Calu3 (cell line): Measurements from ENCODE around the gene CHMP3. TPM values are rescaled to one million over a fixed set of nuclear protein-coding genes. Genes with fewer than 3 reads are reported as not detected.
"Not testable (repeated sequence)": the region's sequence is repeated elsewhere in the genome, so short reads cannot be mapped to it uniquely, and the experiment has no call there.

ENCODE experiments used
- BruUV-seq: library from RNA; stranded (reverse); fragments of 400-500 nt; replicated peaks from 2 replicates; lab custom pipeline; 2021; lab: Mats Ljungman, UMichigan
- CTCF ChIA-PET: fragments of 300-600 bp; sonication (Branson Sonifier 250); formaldehyde crosslinking; loops from one replicate; lab custom pipeline; 2022; ENCODE audit warnings: antibody characterized with exemption; lab: Charles Lee
- DNase-seq: peaks from one replicate; pipeline ENCODE4 v3.0.0; 2022
- H3K27ac Mint-ChIP-seq: one replicate; pipeline ENCODE4 v1.8.0; 2022; ENCODE audit warnings: mixed read lengths; ENCODE audit not compliant: unreplicated experiment
- H3K27me3 Mint-ChIP-seq: one replicate; pipeline ENCODE4 v1.8.0; 2022; ENCODE audit warnings: mixed read lengths; ENCODE audit not compliant: unreplicated experiment
- H3K36me3 Mint-ChIP-seq: one replicate; pipeline ENCODE4 v1.8.0; 2022; ENCODE audit warnings: mild to moderate bottlenecking, moderate library complexity, mixed read lengths; ENCODE audit not compliant: insufficient read depth, unreplicated experiment
- H3K4me1 Mint-ChIP-seq: one replicate; pipeline ENCODE4 v1.8.0; 2022; ENCODE audit warnings: mild to moderate bottlenecking, low read depth, mixed read lengths; ENCODE audit not compliant: unreplicated experiment
- H3K4me3 Mint-ChIP-seq: one replicate; pipeline ENCODE4 v1.8.0; 2022; ENCODE audit warnings: mild to moderate bottlenecking, low read depth, moderate library complexity, mixed read lengths; ENCODE audit not compliant: unreplicated experiment
- H3K9me3 Mint-ChIP-seq: one replicate; pipeline ENCODE4 v1.8.0; 2022; ENCODE audit warnings: low read depth, mixed read lengths; ENCODE audit not compliant: unreplicated experiment
- intact Hi-C: fragments of 100-400 bp; cut with micrococcal nuclease; formaldehyde crosslinking; loops from one replicate; pipeline ENCODE4 v1.10.0; 2022; ENCODE audit not compliant: unreplicated experiment
- total RNA-seq: library from RNA; stranded (reverse); gene quantifications from 2 replicates; pipeline ENCODE4 v1.2.3, GENCODE V29; 2022
- TF ChIP-seq, protein P1 (sequence below): fragments of 200-600 bp; IDR thresholded peaks from one replicate; pipeline ENCODE4 v1.8.0; 2022; ENCODE audit warnings: antibody characterized with exemption; ENCODE audit not compliant: unreplicated experiment

Gene CHMP3
- total RNA-seq, 1 experiment from 2014 or later, result 127 TPM

GRCh38 chr2:86557836-86558235 is 5.4 kb downstream of the CHMP3 start:
- no TSS peak for BruUV-seq
- CTCF ChIA-PET, result no interaction called here
- H3K27ac Mint-ChIP-seq, result no peak overlapping the region

GRCh38 chr2:86556508-86556907 is 6.7 kb downstream of the CHMP3 start:
- BruUV-seq, result no TSS peak
- intact Hi-C loops, result no loop called here
- CTCF ChIA-PET, result no interaction called here
- DNase-seq, result no peak
- no peaks in the 10 kb centered on the region for H3K4me1 Mint-ChIP-seq
- H3K27ac Mint-ChIP-seq, result no peak overlapping the region
- H3K36me3 Mint-ChIP-seq, result no peaks in the 10 kb centered on the region
- TF ChIP-seq, protein P1, sequence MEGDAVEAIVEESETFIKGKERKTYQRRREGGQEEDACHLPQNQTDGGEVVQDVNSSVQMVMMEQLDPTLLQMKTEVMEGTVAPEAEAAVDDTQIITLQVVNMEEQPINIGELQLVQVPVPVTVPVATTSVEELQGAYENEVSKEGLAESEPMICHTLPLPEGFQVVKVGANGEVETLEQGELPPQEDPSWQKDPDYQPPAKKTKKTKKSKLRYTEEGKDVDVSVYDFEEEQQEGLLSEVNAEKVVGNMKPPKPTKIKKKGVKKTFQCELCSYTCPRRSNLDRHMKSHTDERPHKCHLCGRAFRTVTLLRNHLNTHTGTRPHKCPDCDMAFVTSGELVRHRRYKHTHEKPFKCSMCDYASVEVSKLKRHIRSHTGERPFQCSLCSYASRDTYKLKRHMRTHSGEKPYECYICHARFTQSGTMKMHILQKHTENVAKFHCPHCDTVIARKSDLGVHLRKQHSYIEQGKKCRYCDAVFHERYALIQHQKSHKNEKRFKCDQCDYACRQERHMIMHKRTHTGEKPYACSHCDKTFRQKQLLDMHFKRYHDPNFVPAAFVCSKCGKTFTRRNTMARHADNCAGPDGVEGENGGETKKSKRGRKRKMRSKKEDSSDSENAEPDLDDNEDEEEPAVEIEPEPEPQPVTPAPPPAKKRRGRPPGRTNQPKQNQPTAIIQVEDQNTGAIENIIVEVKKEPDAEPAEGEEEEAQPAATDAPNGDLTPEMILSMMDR, result no peak
- peaks cover 3% of the 10 kb centered on the region for H3K9me3 Mint-ChIP-seq
- no peak overlapping the region for H3K4me3 Mint-ChIP-seq
- no peaks in the 10 kb centered on the region for H3K27me3 Mint-ChIP-seq

More at GRCh38 chr2:86557836-86558235, 5.4 kb downstream of the CHMP3 start:
- H3K4me1 Mint-ChIP-seq, result no peaks in the 10 kb centered on the region
- no peak overlapping the region for H3K4me3 Mint-ChIP-seq
- intact Hi-C loops, result no loop called here
- H3K36me3 Mint-ChIP-seq, result peaks cover 8% of the 10 kb centered on the region
- no peaks in the 10 kb centered on the region for H3K27me3 Mint-ChIP-seq
- H3K9me3 Mint-ChIP-seq, result no peaks in the 10 kb centered on the region
- TF ChIP-seq, protein P1, result no peak
- DNase-seq, result no peak

DNA sequence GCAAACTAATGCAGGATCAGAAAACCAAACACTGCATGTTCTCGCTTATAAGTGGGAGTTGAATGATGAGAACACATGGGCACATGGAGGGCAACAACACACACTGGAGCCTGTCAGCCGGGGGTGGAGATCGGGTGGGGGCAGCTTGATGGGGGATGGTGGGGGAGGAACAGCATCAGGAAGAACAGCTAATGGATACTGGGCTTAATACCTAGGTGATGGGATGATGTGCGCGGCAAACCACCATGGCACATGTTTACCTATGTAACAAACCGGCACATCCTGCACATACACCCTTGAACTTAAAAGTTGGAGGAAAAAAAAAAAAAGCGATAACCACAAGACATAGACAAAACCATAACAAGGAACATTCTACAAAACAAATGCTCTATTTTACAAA is 10.4 kb downstream of the CHMP3 start:
- no TSS peak for BruUV-seq
- CTCF ChIA-PET, result no interaction called here
- intact Hi-C loops, result no loop called here
- peaks cover 8% of the 10 kb centered on the region for H3K36me3 Mint-ChIP-seq
- H3K9me3 Mint-ChIP-seq, result peaks cover 3% of the 10 kb centered on the region
- TF ChIP-seq, protein P1, result no peak
- DNase-seq, result no peak
- H3K4me1 Mint-ChIP-seq, result no peaks in the 10 kb centered on the region
- no peak overlapping the region for H3K4me3 Mint-ChIP-seq
- H3K27ac Mint-ChIP-seq, result no peak overlapping the region
- H3K27me3 Mint-ChIP-seq, result no peaks in the 10 kb centered on the region

DNA sequence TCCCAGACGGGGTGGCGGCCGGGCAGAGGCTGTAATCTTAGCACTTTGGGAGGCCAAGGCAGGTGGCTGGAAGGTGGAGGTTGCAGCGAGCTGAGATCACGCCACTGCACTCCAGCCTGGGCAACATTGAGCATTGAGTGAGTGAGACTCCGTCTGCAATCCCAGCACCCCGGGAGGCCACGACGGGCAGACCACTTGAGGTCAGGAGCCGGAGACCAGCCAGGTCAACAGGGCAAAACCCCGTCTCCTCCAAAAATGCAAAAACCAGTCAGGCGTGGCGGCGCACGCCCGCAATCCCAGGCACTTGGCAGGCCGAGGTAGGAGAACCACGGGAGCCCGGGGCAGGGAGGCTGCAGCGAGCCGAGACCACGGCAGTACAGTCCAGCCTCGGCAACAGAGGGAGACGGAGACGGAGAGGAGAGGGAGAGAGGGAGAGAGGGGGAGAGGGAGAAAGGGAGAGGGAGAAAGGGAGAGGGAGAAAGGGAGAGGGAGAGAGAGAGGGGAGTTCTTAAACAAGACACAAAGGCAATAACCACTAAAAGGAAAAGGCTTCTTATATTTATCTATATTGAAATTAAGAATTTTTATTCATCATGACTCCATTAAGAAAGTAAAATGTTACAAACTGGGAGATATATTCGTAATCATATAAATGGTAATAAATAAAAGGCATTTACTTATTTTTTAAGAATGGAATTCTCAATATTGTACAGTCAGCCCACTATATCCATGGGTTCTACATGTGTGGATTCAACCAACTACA is 13.1 kb downstream of the CHMP3 start:
- intact Hi-C loops, H3K27ac Mint-ChIP-seq, DNase-seq, H3K4me1 Mint-ChIP-seq, BruUV-seq, H3K27me3 Mint-ChIP-seq, H3K4me3 Mint-ChIP-seq, CTCF ChIA-PET, H3K9me3 Mint-ChIP-seq: not testable (repeated sequence)
- H3K36me3 Mint-ChIP-seq, result peaks cover 25% of the 10 kb centered on the region

DNA sequence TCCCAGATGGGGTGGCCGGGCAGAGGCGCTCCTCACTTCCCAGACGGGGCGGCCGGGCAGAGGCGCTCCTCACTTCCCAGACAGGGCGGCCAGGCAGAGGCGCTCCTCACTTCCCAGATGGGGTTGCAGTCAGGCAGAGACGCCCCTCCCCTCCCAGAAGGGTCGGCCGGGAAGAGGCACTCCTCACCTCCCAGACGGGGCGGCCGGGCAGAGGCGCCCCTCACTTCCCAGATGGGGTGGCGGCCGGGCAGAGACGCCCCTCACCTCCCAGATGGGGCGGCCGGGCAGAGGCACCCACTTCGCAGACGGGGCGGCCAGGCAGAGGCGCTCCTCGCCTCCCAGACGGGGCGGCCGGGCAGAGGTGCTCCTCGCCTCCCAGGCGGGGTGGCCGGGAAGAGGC is 13.8 kb downstream of the CHMP3 start:
- CTCF ChIA-PET, result not testable (repeated sequence)

GRCh38 chr2:86548913-86549396 is 14.3 kb downstream of the CHMP3 start:
- H3K4me1 Mint-ChIP-seq, BruUV-seq, DNase-seq, H3K27ac Mint-ChIP-seq, CTCF ChIA-PET, H3K9me3 Mint-ChIP-seq, H3K27me3 Mint-ChIP-seq, intact Hi-C loops, H3K4me3 Mint-ChIP-seq: not testable (repeated sequence)
- peaks cover 25% of the 10 kb centered on the region for H3K36me3 Mint-ChIP-seq

More for the DNA sequence above, 13.8 kb downstream of the CHMP3 start:
- intact Hi-C loops, H3K4me1 Mint-ChIP-seq, H3K27ac Mint-ChIP-seq, DNase-seq, H3K27me3 Mint-ChIP-seq, H3K4me3 Mint-ChIP-seq, BruUV-seq, H3K9me3 Mint-ChIP-seq: not testable (repeated sequence)
- H3K36me3 Mint-ChIP-seq, result peaks cover 25% of the 10 kb centered on the region

DNA sequence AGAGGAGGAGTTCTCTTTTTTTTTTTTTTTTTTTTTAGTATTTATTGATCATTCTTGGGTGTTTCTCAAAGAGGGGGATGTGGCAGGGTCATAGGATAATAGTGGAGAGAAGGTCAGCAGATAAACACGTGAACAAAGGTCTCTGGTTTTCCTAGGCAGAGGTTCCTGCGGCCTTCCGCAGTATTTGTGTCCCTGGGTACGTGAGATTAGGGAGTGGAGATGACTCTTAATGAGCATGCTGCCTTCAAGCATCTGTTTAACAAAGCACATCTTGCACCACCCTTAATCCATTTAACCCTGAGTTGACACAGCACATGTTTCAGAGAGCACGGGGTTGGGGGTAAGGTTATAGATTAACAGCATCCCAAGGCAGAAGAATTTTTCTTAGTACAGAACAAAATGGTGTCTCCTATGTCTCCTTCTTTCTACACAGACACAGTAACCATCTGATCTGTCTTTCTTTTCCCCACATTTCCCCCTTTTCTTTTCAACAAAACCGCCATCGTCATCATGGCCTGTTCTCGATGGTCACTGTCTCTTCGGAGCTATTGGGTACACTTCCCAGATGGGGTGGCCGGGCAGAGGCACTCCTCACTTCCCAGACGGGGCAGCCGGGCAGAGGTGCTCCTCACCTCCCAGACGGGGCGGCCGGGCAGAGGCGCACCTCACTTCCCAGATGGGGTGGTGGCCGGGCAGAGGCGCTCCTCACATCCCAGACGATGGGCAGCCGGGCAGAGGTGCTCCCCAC is 14.9 kb downstream of the CHMP3 start:
- not testable (repeated sequence) for H3K9me3 Mint-ChIP-seq, BruUV-seq, H3K27ac Mint-ChIP-seq

More for the DNA sequence above, 14.9 kb downstream of the CHMP3 start:
- H3K27me3 Mint-ChIP-seq, CTCF ChIA-PET, DNase-seq, intact Hi-C loops, H3K4me3 Mint-ChIP-seq, H3K4me1 Mint-ChIP-seq: not testable (repeated sequence)
- H3K36me3 Mint-ChIP-seq, result peaks cover 25% of the 10 kb centered on the region
